Stimulated activated CD4-positive, alpha-beta T cell treated with anti-CD3 and anti-CD28 coated beads, Interleukin-15, amount 100 ng/mL, for 24 hours (primary cell): Measurements from ENCODE around the gene ATP6V1B1.

Source experiments
- DNase-seq: peaks from one replicate; pipeline ENCODE4 v3.0.0-alpha.2; 2020

ATP6V1B1 gene

GRCh38 chr2:70978341-70979179, 42.9 kb downstream of the ATP6V1B1 start, which contains the start of gene ANKRD53:
TSS of gene ANKRD53 (plus strand) at chr2:70978630. CDS start at chr2:70978646, 16 bp downstream.
- peak; percentile 28 for DNase-seq

GRCh38 chr2:70979180-70979488, 43.4 kb downstream of the ATP6V1B1 start:
- DNase-seq = no peak

- DNase-seq = no peak
These were observed 43.9 kb downstream of the ATP6V1B1 start for GRCh38 chr2:70979626-70980025.

GRCh38 chr2:70981421-70981820, 45.7 kb downstream of the ATP6V1B1 start:
- DNase-seq = no peak

- no peak for DNase-seq
These were observed 46.4 kb downstream of the ATP6V1B1 start for GRCh38 chr2:70981866-70982810.

- DNase-seq = no peak
These were observed 47.3 kb downstream of the ATP6V1B1 start for GRCh38 chr2:70982971-70983370.

GRCh38 chr2:70983506-70984227, 48.0 kb downstream of the ATP6V1B1 start:
- DNase-seq = no peak

GRCh38 chr2:70984228-70984575, 48.5 kb downstream of the ATP6V1B1 start:
- no peak for DNase-seq

GRCh38 chr2:70984576-70985282, 49.0 kb downstream of the ATP6V1B1 start:
- DNase-seq = peak; percentile 88

- no peak for DNase-seq
These were observed 49.6 kb downstream of the ATP6V1B1 start for GRCh38 chr2:70985283-70985688.

GRCh38 chr2:70985956-70986355, 50.3 kb downstream of the ATP6V1B1 start:
- DNase-seq = no peak

GRCh38 chr2:70986499-70987189, 50.9 kb downstream of the ATP6V1B1 start:
- no peak for DNase-seq

- no peak for DNase-seq
These were observed 51.7 kb downstream of the ATP6V1B1 start for GRCh38 chr2:70987386-70987785.

GRCh38 chr2:70988151-70988550, 52.5 kb downstream of the ATP6V1B1 start:
- DNase-seq = no peak

- no peak for DNase-seq
These were observed 53.3 kb downstream of the ATP6V1B1 start for GRCh38 chr2:70988726-70989648.

GRCh38 chr2:70990216-70990615, 54.5 kb downstream of the ATP6V1B1 start:
- DNase-seq = no peak

- no peak for DNase-seq
These were observed 55.4 kb downstream of the ATP6V1B1 start for GRCh38 chr2:70991142-70991541.

- no peak for DNase-seq
These were observed 56.0 kb downstream of the ATP6V1B1 start for GRCh38 chr2:70991742-70992141.

- no peak for DNase-seq
These were observed 57.5 kb downstream of the ATP6V1B1 start for GRCh38 chr2:70992945-70993853.
